Stimulated activated naive CD4-positive, alpha-beta T cell treated with Interleukin-2 at 50 U/mL for 16 hours (primary cell): ENCODE results near the gene KRTAP10-5.
"Not testable (repeated sequence)": the region's sequence is repeated elsewhere in the genome, so short reads cannot be mapped to it uniquely, and the experiment has no call there.

Experiments
- DNase-seq: peaks from one replicate; lab custom pipeline; 2025; lab: John Stamatoyannopoulos, UW

Gene KRTAP10-5

DNA sequence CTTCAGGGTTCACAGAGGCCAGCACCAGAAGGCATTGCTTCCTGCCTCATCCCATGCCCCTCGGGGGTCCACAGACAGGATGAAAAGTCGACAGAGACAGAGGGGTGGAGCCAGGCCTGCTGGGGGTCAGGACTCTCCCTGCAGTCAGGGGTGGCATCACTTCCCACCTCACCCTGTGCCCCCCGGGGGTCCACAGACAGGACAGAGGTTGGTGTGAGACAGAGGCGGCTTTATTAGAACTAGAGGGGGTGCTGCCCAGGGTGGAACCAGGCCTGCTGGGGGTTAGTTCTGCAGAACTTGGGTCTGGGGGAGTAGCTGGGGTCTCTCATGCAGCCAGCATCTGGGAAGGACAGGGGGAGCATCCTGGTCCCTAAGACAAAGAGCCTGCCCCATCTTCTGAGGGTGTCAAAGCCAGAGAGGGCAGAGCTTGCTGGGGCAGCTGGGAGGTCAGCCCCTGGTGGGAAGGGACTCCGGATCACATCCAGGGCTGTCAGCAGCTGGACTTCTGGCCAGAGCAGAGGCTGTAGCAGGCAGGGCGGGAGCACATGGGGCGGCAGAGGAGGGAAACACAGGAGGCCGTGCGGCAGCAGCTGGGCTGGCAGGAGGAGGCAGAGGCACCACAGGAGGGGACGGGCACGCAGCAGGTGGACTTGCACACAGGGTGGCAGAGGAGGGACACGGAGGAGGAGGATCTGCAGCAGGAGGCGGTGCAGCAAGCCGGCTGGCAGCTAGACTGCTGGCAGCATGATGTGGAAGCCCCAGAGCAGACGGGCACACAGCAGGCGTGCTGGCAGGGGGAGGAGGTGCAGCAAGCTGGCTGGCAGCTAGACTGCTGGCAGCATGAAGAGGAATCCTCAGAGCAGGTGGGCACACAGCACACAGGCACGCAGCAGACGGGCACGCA is 10.7 kb upstream of the KRTAP10-5 start:
- not testable (repeated sequence) for DNase-seq

DNA sequence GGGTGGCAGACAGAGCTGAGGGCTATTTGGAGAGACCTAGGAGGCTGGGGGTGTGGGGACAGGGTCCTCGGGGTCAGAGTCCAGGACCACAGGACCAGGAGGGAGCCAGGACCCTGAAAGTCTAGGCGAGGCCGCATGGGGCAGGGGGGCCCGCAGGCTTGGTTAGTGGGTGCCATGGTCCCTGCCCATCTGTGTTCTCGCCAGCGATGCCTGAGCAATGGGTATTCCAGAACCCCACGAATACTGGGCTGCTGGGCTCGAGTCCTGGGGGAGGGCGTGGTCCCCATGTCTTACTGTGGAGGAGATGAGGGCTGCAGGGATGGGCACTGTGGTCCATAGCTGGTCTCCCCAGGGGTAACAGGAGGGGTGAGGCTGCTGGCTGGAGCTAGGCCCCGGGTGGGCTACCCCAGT is 9.9 kb upstream of the KRTAP10-5 start:
- no peak for DNase-seq

DNA sequence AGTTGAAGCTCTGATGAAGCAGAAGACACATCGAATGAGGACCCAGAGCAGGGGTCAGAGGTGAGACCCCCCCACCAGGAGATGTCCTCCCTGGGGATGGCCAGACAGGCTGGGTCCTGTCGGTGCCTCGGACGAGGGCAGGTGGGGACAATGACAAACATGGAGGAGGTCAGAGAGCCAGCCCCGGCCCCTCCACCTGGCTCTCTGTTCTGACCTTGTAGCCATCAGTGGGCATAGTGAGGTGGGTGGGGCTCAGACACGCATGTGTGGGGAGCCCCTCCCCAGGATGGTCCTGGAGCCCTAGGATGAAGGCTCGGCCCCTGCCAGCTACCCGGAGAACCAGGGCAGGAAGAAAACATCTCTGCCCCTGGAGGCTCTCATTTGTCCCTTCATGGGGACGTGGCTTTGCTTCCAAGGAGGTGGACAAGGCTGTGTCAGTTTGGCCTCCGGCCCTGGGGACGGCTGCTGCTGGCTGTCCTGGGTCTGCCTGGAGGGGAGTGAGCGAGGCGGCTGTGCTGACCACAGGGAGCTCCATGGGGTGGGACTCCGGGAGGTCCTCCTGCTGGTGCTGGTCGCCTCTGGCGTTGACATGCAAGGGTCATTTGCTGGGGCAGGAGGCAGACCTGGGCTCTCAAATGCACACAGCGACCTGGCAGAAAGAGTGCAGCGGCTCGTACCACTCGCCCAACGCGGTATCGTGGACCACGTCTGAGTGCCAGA is 9.3 kb upstream of the KRTAP10-5 start:
- no peak for DNase-seq

DNA sequence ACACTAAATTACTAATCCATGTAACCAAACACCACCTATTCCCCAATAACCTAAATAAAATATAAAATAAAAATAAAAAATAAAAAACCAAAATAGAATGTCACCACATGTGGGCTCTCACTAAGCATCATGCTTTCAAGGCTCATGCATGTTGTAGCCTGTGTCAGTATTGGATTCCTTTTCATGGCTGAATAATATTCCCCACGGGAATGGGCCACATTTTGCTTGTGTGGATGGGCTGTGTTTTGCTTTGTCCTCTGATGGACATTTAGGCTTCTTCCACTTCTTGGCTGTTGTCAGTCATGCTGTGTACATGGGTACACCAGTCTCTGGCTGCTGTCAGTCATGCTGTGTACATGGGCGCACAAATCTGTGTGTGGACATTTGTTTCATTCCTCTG is 8.7 kb upstream of the KRTAP10-5 start:
- DNase-seq: no peak

DNA sequence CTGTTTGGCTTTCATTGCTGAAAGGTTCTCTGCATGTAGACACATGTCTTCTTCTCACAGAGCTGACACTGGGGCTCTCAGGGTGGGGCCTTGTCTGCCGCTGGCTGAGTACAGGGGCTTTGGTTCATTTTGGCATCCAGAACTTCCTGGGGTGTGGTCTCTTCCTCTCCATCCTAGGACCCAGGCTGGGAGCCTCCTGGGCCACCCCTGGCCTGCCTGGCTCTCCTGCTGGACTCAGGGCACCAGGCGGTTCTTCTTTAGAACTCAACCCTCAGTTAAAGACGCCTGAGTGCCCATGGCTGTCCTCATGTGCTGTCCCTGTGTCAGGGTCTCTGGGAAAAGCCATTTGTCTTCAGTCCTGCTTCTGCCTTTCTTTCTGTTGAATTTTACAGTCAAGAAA is 5.5 kb upstream of the KRTAP10-5 start:
- DNase-seq: no peak

DNA sequence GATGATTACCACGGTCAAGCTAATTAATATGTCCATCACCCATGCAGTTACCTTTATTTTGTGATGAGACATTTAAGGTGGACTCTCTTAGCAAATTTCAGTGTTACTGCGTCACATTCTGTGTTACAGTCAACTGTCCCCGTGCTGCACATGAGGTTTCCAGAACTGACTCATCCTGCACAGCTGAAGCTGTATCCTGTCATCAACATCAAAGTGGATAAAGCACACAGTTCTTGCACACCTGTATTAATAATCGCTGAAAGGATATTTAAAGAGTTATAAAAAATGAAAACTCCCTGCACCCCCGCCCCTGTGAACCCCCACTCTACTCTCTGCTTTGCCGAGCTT is 3.4 kb upstream of the KRTAP10-5 start:
- DNase-seq: peak; percentile 4

DNA sequence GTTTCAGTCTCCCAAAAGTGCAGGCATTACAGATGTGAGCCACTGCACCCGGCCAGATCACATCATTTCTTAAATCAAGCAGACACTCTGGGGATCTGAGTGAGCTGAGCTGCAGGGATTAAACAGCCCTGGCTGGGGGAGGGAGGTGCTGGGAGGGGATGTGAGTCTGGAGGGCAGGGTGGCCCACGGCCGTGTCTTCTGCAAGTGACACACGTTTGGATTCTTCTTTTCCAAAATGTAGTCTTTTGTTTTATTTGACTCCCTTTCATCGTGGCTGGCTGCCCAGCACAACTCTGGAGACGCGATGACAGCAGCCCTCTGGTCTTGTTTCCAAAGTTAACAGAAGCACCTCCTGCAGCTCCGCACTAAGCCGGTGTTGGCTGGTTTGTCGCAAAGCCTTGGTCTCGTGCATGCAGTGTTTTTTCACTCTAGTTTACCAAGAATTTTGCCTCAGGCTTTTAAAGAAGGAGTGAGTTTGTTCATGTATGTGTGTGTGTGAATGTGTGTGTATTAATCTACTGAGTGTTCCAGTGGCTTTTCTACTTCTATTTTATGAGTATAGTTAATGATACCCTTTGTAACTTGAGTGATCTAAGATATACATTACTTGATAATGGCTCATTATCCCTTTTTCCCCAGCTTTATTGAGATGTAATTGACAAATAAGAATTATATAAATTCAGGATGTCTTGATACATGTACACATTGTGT is 2.8 kb upstream of the KRTAP10-5 start:
- no peak for DNase-seq

DNA sequence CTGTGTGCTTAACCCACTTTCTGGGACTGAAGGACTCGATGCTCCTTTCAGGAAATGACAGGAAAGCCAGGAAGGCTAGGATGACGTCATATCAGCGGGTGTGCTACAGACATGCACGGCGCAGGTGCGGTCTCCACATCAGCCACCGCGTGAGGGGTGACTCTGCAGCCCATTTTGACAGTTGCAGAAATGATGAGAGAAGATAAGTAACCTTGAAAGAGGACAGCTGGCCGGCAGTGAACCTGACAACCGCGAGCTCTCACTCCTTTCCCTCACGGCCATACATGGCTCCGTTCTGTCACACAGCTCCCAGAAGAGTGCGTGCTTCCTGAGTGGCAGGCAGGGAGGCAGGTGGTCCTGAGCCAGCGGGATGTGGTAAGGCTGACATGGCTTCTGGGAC is 1.7 kb upstream of the KRTAP10-5 start:
- no peak for DNase-seq

DNA sequence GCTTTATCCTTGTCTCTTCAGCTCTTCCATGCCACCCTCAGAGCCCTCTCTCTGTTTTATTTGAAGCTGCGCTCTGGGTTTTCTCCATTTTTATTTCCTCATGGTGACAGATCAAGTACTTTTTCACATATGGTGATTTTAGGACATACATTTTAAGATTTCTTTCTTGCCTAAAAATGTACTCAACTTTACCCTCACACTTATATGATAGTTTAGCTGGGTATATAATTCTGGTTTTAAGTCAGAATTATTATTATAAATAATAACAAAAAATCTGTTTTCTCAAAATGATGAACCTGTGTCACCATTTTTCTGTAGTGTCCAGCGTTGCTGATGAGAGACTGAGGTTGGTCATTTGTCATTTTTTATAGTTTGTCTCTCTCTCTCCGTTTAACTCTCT is 754 bp upstream of the KRTAP10-5 start:
- DNase-seq: no peak

DNA sequence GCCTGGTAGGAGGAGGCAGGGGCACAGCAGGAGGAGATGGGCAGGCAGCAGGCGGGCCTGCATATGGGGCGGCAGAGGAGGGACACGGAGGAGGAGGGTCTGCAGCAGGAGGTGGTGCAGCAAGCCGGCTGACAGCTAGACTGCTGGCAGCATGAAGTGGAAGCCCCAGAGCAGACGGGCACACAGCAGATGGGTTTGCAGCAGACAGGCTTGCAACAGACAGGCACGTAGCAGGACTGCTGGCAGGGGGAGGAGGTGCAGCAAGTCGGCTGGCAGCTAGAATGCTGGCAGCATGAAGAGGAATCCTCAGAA is 615 bp downstream of the KRTAP10-5 start:
- no peak for DNase-seq

DNA sequence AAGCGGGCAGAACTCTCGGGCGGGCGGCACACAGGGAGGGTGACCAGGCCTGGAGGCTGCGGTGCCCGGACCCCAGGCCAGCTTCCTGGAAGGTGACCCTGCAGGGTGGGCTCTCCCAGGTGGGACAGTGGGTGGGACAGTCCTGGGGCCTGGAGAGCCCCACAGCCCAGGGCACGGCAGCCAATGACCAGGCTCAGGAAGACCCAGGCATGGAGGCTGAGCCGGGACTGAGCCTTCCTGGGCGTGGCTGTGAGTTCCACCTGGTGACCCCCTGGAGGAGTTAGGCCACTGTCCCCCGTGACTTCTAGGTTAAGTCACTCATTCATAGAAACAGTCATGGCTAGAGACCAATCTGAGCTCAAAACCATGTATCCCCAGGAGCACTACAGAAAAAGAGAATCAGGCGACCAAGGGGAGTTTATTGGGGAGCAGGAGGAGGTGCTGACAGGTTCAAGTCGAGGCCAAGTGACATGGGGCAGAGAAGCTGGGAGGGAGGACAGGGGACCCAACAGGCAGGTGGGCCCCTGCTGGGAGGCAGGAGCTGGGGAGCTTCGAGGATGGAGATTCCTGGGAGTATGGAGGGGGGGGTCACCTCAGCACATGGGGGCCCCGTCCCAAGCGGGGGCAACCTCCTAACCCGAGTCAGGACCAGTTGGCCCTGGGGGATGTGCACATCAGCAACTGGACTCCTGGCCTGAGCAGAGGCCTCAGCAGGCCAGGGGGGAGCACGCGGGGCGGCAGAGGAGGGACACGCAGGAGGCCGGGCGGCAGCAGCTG is 1.2 kb downstream of the KRTAP10-5 start:
- DNase-seq: no peak

DNA sequence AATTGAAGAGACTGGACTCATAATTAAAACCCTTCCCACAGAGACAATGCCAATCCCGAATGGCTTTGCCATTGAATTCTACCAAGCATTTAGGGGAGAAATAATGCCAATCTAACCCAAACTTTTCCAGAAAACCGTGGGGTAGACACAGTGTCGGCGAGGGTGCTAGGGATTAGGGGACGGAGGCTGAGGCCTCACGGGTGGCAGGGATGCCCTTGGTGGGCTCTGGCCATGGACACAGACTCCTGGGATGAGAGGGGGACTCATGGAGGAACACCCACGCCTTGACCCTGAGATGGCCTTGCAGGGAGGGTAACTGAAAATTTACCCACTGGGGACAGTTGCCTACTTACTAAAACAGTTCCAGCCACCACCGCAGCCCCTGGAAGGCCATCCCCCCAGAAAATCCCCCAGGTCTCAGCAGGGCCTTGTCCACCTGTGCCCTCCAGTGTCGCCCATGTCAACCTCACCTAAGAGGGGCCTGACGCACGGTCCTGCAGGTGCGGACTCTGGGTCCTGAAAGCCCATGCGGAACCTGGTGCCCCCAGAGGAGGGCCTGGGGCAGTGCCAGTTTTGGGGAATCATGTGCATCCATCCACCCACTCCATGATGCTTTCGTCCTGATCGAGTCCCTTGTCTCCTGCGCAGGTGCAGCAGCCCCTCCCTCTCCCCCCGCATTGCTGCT is 1.9 kb downstream of the KRTAP10-5 start:
- no peak for DNase-seq

DNA sequence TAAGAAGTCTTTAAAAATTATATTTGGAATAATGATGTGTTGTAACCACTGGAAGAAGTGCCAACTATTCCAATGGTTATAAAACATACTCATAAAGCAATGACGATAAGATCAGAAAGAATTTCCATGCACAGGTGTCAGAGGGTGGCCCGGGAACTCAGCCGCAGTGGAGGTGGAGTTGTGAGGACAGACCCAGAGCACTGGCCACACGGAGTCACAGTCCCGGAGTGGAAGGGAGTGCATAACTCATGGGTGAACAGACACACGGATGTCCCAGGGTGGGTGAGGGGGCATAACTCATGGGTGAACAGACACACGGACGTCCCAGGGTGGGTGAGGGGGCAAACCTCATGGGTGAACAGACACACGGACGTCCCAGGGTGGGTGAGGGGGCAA is 4.4 kb downstream of the KRTAP10-5 start:
- no peak for DNase-seq

DNA sequence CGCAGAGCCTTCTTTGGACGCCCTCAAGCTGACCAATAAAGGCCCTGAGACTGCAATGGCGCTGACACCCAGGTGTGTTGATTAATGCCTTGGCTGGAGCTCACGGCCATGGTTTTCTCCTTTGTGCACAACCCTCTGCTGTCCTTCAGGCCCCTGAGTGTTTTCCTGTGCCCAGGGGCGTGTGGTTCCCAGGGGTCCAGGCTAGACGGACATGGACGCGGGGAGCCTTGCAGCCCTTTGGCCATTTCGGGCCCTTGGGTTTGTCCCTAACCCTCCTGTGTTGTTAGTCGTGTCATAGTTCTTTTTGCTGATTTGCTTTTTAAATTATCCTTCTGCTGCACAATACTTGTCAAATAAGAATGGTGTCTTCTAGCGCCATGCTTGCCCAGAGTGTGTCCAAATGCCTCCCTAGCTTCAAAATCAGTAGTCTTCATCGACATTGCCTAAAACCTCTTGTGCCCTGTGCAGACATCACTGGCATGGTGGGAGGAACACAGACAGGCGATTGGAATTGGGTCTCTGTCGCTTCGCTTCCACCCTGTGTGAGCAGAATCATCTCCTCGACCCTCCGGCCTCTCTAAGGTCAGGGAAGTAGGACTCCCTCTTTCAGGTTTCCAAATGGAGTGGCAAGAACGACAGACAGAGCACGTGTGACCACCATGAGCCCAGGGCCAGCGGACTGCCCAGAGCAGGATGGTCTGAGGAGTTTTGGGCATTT is 4.9 kb downstream of the KRTAP10-5 start:
- DNase-seq: no peak

DNA sequence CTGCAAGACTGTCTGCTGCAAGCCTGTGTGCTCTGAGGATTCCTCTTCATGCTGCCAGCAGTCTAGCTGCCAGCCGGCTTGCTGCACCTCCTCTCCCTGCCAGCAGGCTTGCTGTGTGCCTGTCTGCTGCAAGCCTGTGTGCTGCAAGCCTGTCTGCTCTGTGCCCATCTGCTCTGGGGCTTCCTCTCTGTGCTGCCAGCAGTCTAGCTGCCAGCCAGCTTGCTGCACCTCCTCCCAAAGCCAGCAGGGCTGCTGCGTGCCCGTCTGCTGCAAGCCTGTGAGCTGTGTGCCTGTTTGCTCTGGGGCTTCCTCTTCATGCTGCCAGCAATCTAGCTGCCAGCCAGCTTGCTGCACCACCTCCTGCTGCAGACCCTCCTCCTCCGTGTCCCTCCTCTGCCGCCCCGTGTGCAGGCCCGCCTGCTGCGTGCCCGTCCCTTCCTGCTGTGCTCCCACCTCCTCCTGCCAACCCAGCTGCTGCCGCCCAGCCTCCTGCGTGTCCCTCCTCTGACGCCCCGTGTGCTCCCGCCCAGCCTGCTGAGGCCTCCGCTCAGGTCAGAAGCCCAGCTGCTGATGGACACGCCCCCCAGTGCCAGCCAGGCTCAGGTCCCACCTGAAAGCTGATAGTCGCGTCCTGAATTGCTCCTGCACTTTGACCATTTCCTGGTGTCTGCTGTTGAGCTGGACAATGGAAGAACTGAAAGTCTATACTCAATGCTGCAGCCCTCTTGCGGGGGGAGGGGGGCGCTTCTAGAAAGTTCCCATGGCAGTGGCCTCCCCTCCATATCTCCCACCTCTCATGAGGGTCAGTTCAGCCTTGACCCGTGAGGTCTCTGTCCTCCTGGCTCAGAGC is 5.7 kb downstream of the KRTAP10-5 start:
- no peak for DNase-seq

DNA sequence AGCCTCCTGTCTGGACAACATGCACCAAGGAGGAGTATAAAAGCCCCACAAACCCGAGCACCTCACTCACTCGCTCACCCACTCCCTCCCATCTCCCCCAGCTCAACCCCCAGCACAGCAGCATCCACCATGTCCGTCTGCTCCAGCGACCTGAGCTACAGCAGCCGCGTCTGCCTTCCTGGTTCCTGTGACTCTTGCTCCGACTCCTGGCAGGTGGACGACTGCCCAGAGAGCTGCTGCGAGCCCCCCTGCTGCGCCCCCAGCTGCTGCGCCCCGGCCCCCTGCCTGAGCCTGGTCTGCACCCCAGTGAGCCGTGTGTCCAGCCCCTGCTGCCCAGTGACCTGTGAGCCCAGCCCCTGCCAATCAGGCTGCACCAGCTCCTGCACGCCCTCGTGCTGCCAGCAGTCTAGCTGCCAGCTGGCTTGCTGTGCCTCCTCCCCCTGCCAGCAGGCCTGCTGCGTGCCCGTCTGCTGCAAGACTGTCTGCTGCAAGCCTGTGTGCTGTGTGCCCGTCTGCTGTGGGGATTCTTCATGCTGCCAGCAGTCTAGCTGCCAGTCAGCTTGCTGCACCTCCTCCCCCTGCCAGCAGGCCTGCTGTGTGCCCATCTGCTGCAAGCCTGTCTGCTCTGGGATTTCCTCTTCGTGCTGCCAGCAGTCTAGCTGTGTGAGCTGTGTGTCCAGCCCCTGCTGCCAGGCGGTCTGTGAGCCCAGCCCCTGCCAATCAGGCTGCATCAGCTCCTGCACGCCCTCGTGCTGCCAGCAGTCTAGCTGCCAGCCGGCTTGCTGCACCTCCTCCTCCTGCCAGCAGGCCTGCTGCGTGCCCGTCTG is 6.6 kb downstream of the KRTAP10-5 start, which contains the start of gene KRTAP10-4:
KRTAP10-4 (plus strand) TSS at position 100 of the 827 bp plus-strand sequence; CDS start at position 130, 30 bp downstream.
- DNase-seq: not testable (repeated sequence)

DNA sequence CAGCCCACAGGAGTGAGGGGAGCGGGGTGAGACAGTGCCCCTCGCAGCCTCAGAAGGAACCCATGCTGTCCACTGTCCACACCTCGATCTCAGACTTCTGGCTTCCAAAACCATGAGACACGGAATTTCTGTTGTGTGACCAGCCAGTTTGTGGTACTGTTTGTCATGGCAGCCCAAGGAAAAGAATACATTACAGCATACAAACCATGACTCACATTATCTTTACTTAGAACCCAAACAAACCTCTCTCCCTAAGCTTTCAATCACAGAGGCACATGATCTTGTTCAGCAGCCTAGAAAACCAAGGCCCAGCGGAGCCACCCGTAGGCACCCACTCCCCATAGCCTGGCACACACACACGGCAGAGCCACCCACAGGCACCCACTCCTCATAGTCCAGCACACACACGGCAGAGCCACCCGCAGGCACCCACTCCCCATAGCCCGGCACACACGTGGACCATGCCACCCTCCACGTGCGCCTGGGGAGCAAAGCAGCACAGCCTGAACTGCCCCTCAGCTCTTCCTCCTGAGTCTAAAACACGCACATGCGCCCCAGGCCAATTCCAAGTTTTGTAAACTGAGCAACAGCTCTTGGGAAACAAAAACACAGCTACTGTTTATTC is 7.3 kb downstream of the KRTAP10-5 start:
- no peak for DNase-seq
